Measurements from ENCODE around the gene GALNT1. TPM values are rescaled to one million over a fixed set of nuclear protein-coding genes. Genes with fewer than 3 reads are reported as not detected.

GALNT1 gene
- total RNA-seq, 1 experiment from 2014 or later = 80.1 TPM

GRCh38 chr18:35578936-35579335, 2.6 kb upstream of the GALNT1 start (continued):
- TF ChIP-seq AFF4 (CRISPR knock-in tag; IDR thresholded peaks at IDR 0.05; ENCODE audit: borderline replicate concordance) = no peak
- no peak for TF ChIP-seq E2F5 (CRISPR knock-in tag; IDR thresholded peaks at IDR 0.05)
- no peak for TF ChIP-seq RORB (CRISPR knock-in tag; IDR thresholded peaks at IDR 0.05)
- TF ChIP-seq ESRRA (CRISPR knock-in tag; IDR thresholded peaks at IDR 0.05; ENCODE audit: borderline replicate concordance) = no peak
- TF ChIP-seq TEAD4 (CRISPR knock-in tag; IDR thresholded peaks at IDR 0.05) = no peak
- TF ChIP-seq CDX4 (CRISPR knock-in tag; IDR thresholded peaks at IDR 0.05; ENCODE audit: borderline replicate concordance) = no peak

GRCh38 chr18:35580701-35581539, 620 bp upstream of the GALNT1 start:
- peak; percentile 62 for DNase-seq (ENCODE audit: low spot score)
- ChIA-PET POLR2A (no interaction called here), CTCF (no interaction called here)
- peak; percentile 83 for ATAC-seq
- Mint-ChIP-seq H3K9me3 (peaks cover 33% of the 10 kb centered on the region), H3K36me3 (peaks cover 32% of the 10 kb centered on the region), H3K27ac (no peak overlapping the region), H3K4me1 (peaks cover 14% of the 10 kb centered on the region), H3K4me3 (peak overlapping the region; percentile 63), H3K27me3 (ENCODE audit: low read depth) (peaks cover 14% of the 10 kb centered on the region)
- TF ChIP-seq FOXP4 (CRISPR knock-in tag; IDR thresholded peaks at IDR 0.05) (0 out of 2 replicates have a peak, but pooled peaks have one; percentile 32), SOX15 (CRISPR knock-in tag; IDR thresholded peaks at IDR 0.05) (no peak), FOXK1 (CRISPR knock-in tag; IDR thresholded peaks at IDR 0.05) (0 out of 2 replicates have a peak, but pooled peaks have one; percentile 14), CREB1 (CRISPR knock-in tag; IDR thresholded peaks at IDR 0.05) (no peak), JAZF1 (CRISPR knock-in tag; IDR thresholded peaks at IDR 0.05) (no peak), ETV6 (CRISPR knock-in tag; IDR thresholded peaks at IDR 0.05) (peak; percentile 65), AFF4 (CRISPR knock-in tag; IDR thresholded peaks at IDR 0.05; ENCODE audit: borderline replicate concordance) (no peak), NR3C1 (CRISPR knock-in tag; conservative IDR thresholded peaks at IDR 0.05; ENCODE audit: low read depth) (no peak), USF2 (CRISPR knock-in tag; IDR thresholded peaks at IDR 0.05) (peak; percentile 52; the same call in 1 of the 2 replicates), RORB (CRISPR knock-in tag; IDR thresholded peaks at IDR 0.05) (no peak), JUN (CRISPR knock-in tag; IDR thresholded peaks at IDR 0.05) (0 out of 2 replicates have a peak, but pooled peaks have one; percentile 49), ZNF263 (CRISPR knock-in tag; IDR thresholded peaks at IDR 0.05; ENCODE audit: low read depth) (peak; percentile 67), ZBTB21 (CRISPR knock-in tag; IDR thresholded peaks at IDR 0.05; ENCODE audit: borderline replicate concordance) (no peak), ATF3 (CRISPR knock-in tag; conservative IDR thresholded peaks at IDR 0.05) (no peak), EMX1 (CRISPR knock-in tag; IDR thresholded peaks at IDR 0.05) (no peak), TEAD1 (CRISPR knock-in tag; IDR thresholded peaks at IDR 0.05) (0 out of 2 replicates have a peak, but pooled peaks have one; percentile 33), SMAD4 (CRISPR knock-in tag; IDR thresholded peaks at IDR 0.05) (no peak), GABPB1 (CRISPR knock-in tag; IDR thresholded peaks at IDR 0.05) (no peak), ATF1 (CRISPR knock-in tag; IDR thresholded peaks at IDR 0.05) (no peak)

Data from WTC11 (cell line).